Neutrophil (primary cell): ENCODE results near the gene GJC1.

ENCODE experiments used
- H3K27ac ChIP-seq: fragments of 200-600 bp; sonication (generic); 2 replicates; pipeline ENCODE4 v1.5.1; 2016; ENCODE audit warnings: mild to moderate bottlenecking, moderate library complexity
- H3K27me3 ChIP-seq: fragments of 200-600 bp; sonication (generic); 2 replicates; pipeline ENCODE4 v1.6.0; 2016; ENCODE audit warnings: mild to moderate bottlenecking
- H3K36me3 ChIP-seq: fragments of 200-600 bp; sonication (generic); 2 replicates; pipeline ENCODE4 v1.5.1; 2017
- H3K4me1 ChIP-seq, 2 experiments: fragments of 200-600 bp in 1 of 2; sonication (generic) in 1 of 2; 1 replicate in 1 of 2; 2 replicates in 1 of 2; pipeline versions ENCODE4 v1.5.1 to v1.6.1; 2013 to 2016; ENCODE audit warnings: low read depth in 1 of 2, low read length in 1 of 2, mild to moderate bottlenecking in 1 of 2, moderate library complexity in 1 of 2; ENCODE audit not compliant: control insufficient read depth in 1 of 2, insufficient read depth in 1 of 2
- H3K4me3 ChIP-seq, 2 experiments: fragments of 200-600 bp in 1 of 2; sonication (generic) in 1 of 2; 1 replicate in 1 of 2; 2 replicates in 1 of 2; pipeline ENCODE4 v1.5.1; 2013 to 2016; ENCODE audit warnings: low read depth in 1 of 2, low read length in 1 of 2, mild to moderate bottlenecking in 1 of 2, moderate library complexity in 1 of 2
- H3K9me3 ChIP-seq: fragments of 200-600 bp; sonication (generic); 2 replicates; pipeline ENCODE4 v1.5.1; 2016
- CTCF ChIP-seq: fragments of 200-600 bp; sonication (generic); IDR thresholded peaks from 2 replicates; pipeline ENCODE4 v1.5.1; 2016; ENCODE audit warnings: antibody characterized with exemption

The GJC1 gene

DNA sequence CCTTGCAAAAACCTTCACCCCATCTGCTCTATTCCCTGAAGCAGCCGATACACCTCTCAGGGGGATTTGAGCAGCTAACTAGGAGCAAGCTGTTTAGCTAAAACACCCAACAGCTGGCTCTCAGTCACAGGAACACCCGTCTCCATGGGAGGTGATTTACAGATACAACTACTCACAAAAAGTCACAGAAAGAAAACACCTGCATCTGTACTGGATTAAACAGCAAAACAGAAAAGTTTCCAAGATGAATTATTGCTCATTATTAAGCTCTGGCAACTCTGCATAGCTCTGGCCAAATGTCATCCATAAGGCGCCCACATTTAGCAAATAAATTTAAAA lies 22.3 kb downstream of the GJC1 start:
- no peaks in the 10 kb centered on the region for H3K9me3 ChIP-seq
- no peak for TF ChIP-seq CTCF
- no peak overlapping the region for H3K27ac ChIP-seq
- H3K4me3 ChIP-seq, result no peak overlapping the region
- H3K4me1 ChIP-seq, result no peaks in the 10 kb centered on the region
- H3K27me3 ChIP-seq, result peaks cover 37% of the 10 kb centered on the region
- no peaks in the 10 kb centered on the region for H3K36me3 ChIP-seq

- H3K27ac ChIP-seq, result no peak overlapping the region
- H3K4me1 ChIP-seq, result no peaks in the 10 kb centered on the region
- no peaks in the 10 kb centered on the region for H3K9me3 ChIP-seq
- TF ChIP-seq CTCF, result no peak
- no peak overlapping the region for H3K4me3 ChIP-seq
- peaks cover 37% of the 10 kb centered on the region for H3K27me3 ChIP-seq
- H3K36me3 ChIP-seq, result no peaks in the 10 kb centered on the region
These were observed 22.8 kb downstream of the GJC1 start for GRCh38 chr17:44807093-44807816.

DNA sequence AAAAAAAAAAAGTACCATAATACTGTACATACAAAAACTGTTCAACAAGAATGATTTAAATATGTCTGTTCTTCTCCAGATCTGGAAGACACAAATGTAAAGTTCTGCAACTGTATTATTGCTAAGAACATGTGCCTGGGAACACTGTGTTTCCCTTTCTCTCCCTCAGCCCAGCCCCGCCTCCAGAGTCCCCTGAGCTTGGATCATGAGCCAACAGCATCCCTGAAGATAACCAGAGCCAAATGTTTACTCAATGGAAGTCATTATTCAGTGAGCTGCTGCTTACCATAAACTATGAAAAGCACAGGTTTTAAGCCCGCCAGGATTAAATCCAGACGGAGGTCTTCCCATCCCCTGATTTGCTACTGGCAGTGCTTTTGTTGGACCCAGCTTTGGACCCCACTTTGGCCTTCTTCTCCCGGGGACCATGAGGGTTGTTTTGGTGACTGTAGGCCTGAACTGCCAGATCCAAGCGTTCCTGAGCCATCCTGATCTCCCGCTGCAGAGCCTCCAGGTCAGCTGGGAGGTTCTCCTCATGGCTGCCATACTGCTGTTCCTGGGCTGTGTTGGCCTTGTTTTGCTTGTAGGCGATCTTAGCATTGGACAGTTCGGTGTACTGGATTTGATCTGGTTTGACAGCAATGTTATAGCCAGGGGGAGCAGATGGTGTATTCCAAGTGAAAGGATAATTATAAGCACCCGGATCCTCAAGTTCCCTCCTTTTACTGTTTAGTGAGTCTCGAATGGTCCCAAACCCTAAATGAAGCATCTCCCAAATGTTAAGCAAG lies 25.6 kb downstream of the GJC1 start:
- no peak overlapping the region for H3K27ac ChIP-seq
- no peak for TF ChIP-seq CTCF
- H3K4me3 ChIP-seq, result no peak overlapping the region
- no peaks in the 10 kb centered on the region for H3K4me1 ChIP-seq
- peaks cover 43% of the 10 kb centered on the region for H3K27me3 ChIP-seq
- no peaks in the 10 kb centered on the region for H3K9me3 ChIP-seq
- no peaks in the 10 kb centered on the region for H3K36me3 ChIP-seq

- Histone ChIP-seq H3K27me3 (peaks cover 27% of the 10 kb centered on the region), H3K27ac (no peak overlapping the region), H3K4me3 (no peak overlapping the region), H3K9me3 (no peaks in the 10 kb centered on the region), H3K4me1 (no peaks in the 10 kb centered on the region), H3K36me3 (no peaks in the 10 kb centered on the region)
- no peak for TF ChIP-seq CTCF
These were observed 28.2 kb downstream of the GJC1 start for GRCh38 chr17:44801880-44802279.

DNA sequence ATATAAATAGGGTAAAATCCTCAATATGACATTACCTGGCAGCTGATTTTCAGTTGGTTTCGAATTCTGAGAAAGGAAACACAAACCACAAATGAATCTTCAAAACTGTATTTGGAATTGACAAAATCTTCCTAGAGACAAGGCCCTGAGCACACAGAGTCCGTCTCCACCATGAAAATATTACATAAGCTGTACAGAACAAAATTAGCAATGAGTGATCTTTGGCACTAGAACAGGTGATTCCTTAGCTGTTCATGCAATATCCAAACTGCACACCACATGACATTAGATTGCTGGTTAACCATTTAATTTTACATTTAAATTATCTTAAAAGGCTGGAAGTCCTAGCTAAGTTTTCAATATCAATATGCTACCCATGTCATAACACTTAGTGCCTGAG lies 31.7 kb downstream of the GJC1 start:
- peaks cover 6 to 12% of the 10 kb centered on the region in 2 experiments for H3K4me1 ChIP-seq
- no peak for TF ChIP-seq CTCF
- H3K27ac ChIP-seq, result no peak overlapping the region
- no peaks in the 10 kb centered on the region for H3K36me3 ChIP-seq
- no peaks in the 10 kb centered on the region for H3K9me3 ChIP-seq
- no peak overlapping the region for H3K4me3 ChIP-seq
- peaks cover 13% of the 10 kb centered on the region for H3K27me3 ChIP-seq
